ENCODE measurements around the gene TMA7B. TPM values are rescaled to one million over a fixed set of nuclear protein-coding genes. Genes with fewer than 3 reads are reported as not detected.

The TMA7B gene
- total and polyA plus RNA-seq, 10 of the 15 experiments (the other 5 are each of a cell fraction or from before 2014, with no cell fraction given), result 0.33 to 2.9 (median 1.8) TPM

DNA sequence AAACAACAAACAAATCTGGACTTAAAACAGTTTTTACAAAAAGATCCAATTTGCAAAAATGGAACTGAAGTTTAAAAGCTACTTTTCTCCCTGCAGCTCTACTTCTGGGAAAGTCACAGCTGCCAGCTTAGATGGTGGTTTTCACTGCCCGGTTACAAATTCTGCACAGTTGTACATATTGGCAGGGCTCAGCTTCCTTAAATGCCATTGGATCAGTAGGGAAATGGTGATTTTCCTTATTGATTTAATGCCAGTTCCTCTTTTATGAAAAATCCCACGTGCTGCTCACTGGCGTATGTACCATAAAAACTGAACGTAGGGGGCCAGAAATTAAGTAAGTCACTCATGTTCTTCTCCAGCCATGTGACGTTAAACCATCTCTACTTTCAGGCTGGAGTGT lies 36.5 kb upstream of the TMA7B start:
- Histone ChIP-seq H3K4me2 (ENCODE audit: control insufficient read depth, insufficient read depth) (no peak overlapping the region), H3K27me3 (replicated peaks in 1 of 2; ENCODE audit: control insufficient read depth in 2 of 2, insufficient read depth in 2 of 2, low read length in 1 of 2) (no peaks in the 10 kb centered on the region), H2AFZ (ENCODE audit: control insufficient read depth, low read depth, low read length) (no peak overlapping the region), H3K79me2 (ENCODE audit: control insufficient read depth, insufficient read depth, low read length) (peaks cover 92% of the 10 kb centered on the region), H3K4me3 (no peak overlapping the region), H3K27ac (ENCODE audit: control insufficient read depth, insufficient read depth) (no peak overlapping the region), H3K36me3 (ENCODE audit: control insufficient read depth in 2 of 2, insufficient read depth in 2 of 2, low read length in 1 of 2) (peaks cover 7 to 13% of the 10 kb centered on the region in 2 experiments; a peak in 3 of 4 replicates), H3K9me3 (replicated peaks; ENCODE audit: control insufficient read depth, insufficient read depth, low read length) (no peaks in the 10 kb centered on the region), H3K4me1 (ENCODE audit: control insufficient read depth, insufficient read depth, low read length) (peaks cover 12% of the 10 kb centered on the region), H4K20me1 (ENCODE audit: control insufficient read depth, insufficient read depth) (no peaks in the 10 kb centered on the region), H3K9ac (ENCODE audit: control insufficient read depth, insufficient read depth, low read length) (no peak overlapping the region)
- no peak for DNase-seq (ENCODE audit: low read depth, low spot score)
- in situ Hi-C loops (cut with MboI), result no loop called here
- ChIA-PET CTCF (interaction anchor here (1.2 to 6.0 kb wide), 4 partner anchors 9 to 27 kb away, joined by 3 to 39 read pairs (median 4); no protein-coding TSS in a partner anchor), SMC1A (ENCODE audit: uncharacterized antibody, unreplicated experiment) (interaction anchor here (1.0 to 11.4 kb wide), 8 partner anchors 10 to 97 kb away, joined by 3 to 102 read pairs (median 5); partner anchors contain the start of gene GRAP2), POLR2A (interaction anchor here (0.9 to 1.6 kb wide), 4 partner anchors 9 to 14 kb away, joined by 3 to 6 read pairs (median 3); no protein-coding TSS in a partner anchor), RAD21 (ENCODE audit: unreplicated experiment) (interaction anchor here (1.3 kb wide), 1 partner anchor 10 kb away, joined by 4 read pairs; no protein-coding TSS in a partner anchor)
- FAIRE-seq, result no peak
- intact Hi-C loops (cut with micrococcal nuclease; ENCODE audit: unreplicated experiment), result no loop called here
- no peak for ATAC-seq
- TF ChIP-seq NR2F1 (conservative IDR thresholded peaks at IDR 0.05), result no peak
- TF ChIP-seq KAT2A (conservative IDR thresholded peaks at IDR 0.05; ENCODE audit: control insufficient read depth, low read depth, low read length), result no peak
- TF ChIP-seq HDGF (IDR thresholded peaks at IDR 0.05), result no peak
- TF ChIP-seq SMC3 (IDR thresholded peaks at IDR 0.05; ENCODE audit: borderline replicate concordance, low read length), result no peak
- TF ChIP-seq, protein P1, sequence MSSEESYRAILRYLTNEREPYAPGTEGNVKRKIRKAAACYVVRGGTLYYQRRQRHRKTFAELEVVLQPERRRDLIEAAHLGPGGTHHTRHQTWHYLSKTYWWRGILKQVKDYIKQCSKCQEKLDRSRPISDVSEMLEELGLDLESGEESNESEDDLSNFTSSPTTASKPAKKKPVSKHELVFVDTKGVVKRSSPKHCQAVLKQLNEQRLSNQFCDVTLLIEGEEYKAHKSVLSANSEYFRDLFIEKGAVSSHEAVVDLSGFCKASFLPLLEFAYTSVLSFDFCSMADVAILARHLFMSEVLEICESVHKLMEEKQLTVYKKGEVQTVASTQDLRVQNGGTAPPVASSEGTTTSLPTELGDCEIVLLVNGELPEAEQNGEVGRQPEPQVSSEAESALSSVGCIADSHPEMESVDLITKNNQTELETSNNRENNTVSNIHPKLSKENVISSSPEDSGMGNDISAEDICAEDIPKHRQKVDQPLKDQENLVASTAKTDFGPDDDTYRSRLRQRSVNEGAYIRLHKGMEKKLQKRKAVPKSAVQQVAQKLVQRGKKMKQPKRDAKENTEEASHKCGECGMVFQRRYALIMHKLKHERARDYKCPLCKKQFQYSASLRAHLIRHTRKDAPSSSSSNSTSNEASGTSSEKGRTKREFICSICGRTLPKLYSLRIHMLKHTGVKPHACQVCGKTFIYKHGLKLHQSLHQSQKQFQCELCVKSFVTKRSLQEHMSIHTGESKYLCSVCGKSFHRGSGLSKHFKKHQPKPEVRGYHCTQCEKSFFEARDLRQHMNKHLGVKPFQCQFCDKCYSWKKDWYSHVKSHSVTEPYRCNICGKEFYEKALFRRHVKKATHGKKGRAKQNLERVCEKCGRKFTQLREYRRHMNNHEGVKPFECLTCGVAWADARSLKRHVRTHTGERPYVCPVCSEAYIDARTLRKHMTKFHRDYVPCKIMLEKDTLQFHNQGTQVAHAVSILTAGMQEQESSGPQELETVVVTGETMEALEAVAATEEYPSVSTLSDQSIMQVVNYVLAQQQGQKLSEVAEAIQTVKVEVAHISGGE (CRISPR knock-in tag; IDR thresholded peaks at IDR 0.05), result no peak
- no peak for TF ChIP-seq POU2F2 (IDR thresholded peaks at IDR 0.05; ENCODE audit: borderline replicate concordance, low read depth, low read length)
- no peak for TF ChIP-seq FOXM1 (IDR thresholded peaks at IDR 0.05; ENCODE audit: low read depth, low read length)
- TF ChIP-seq CHD2 (IDR thresholded peaks at IDR 0.05; ENCODE audit: borderline replicate concordance, low read depth, low read length), result no peak
- TF ChIP-seq, protein P2, sequence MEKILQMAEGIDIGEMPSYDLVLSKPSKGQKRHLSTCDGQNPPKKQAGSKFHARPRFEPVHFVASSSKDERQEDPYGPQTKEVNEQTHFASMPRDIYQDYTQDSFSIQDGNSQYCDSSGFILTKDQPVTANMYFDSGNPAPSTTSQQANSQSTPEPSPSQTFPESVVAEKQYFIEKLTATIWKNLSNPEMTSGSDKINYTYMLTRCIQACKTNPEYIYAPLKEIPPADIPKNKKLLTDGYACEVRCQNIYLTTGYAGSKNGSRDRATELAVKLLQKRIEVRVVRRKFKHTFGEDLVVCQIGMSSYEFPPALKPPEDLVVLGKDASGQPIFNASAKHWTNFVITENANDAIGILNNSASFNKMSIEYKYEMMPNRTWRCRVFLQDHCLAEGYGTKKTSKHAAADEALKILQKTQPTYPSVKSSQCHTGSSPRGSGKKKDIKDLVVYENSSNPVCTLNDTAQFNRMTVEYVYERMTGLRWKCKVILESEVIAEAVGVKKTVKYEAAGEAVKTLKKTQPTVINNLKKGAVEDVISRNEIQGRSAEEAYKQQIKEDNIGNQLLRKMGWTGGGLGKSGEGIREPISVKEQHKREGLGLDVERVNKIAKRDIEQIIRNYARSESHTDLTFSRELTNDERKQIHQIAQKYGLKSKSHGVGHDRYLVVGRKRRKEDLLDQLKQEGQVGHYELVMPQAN (conservative IDR thresholded peaks at IDR 0.05), result no peak
- TF ChIP-seq FOS (IDR thresholded peaks at IDR 0.05; ENCODE audit: borderline replicate concordance, extremely low read depth, insufficient read length), result no peak
- TF ChIP-seq HDAC6 (IDR thresholded peaks at IDR 0.05; ENCODE audit: unreplicated experiment), result no peak
- TF ChIP-seq TCF3 (IDR thresholded peaks at IDR 0.05; ENCODE audit: borderline replicate concordance, insufficient read depth, low read depth, low read length), result no peak
- TF ChIP-seq SREBF2 (IDR thresholded peaks at IDR 0.05; ENCODE audit: low read length), result no peak
- TF ChIP-seq CBX5 (IDR thresholded peaks at IDR 0.05; ENCODE audit: low read depth), result no peak
- no TSS peak for BruUV-seq (replicated peaks)
- 99% methylated on average over 5 of the region's 5 CpGs for WGBS (ENCODE audit: insufficient coverage, insufficient replicate concordance, low lambda C conversion rate, missing lambda C conversion rate)

Data from GM12878 (cell line).